ENCODE data around the gene ZC3H10. TPM values are rescaled to one million over a fixed set of nuclear protein-coding genes. Genes with fewer than 3 reads are reported as not detected.
A peak's percentile ranks its signal among the peaks of the same experiment; 100 is the strongest.

Gene ZC3H10
- total and polyA plus RNA-seq, 2 experiments from 2014 or later = 2.7 to 5.4 TPM

GRCh38 chr12:56129206-56129941, 11.3 kb downstream of the ZC3H10 start:
- Histone ChIP-seq H3F3A (replicated peaks; ENCODE audit: low read depth) (peaks cover 4% of the 10 kb centered on the region; the same call in 1 of the 2 replicates), H2AFZ (no peak overlapping the region; the same call in 1 of the 2 replicates), H3K9me2 (ENCODE audit: insufficient read depth) (no peaks in the 10 kb centered on the region), H3K36me3 (ENCODE audit: insufficient read depth) (peaks cover 26% of the 10 kb centered on the region), H3K79me2 (replicated peaks; ENCODE audit: insufficient read depth) (peaks cover 21% of the 10 kb centered on the region), H3K27ac (ENCODE audit: low read depth) (no peak overlapping the region), H3K27me3 (ENCODE audit: insufficient read depth) (no peaks in the 10 kb centered on the region), H3K4me1 (ENCODE audit: insufficient read depth) (peaks cover 17% of the 10 kb centered on the region), H3K4me2 (peak overlapping the region; percentile 89), H4K20me1 (replicated peaks; ENCODE audit: insufficient read depth) (peaks cover 13% of the 10 kb centered on the region; the same call in 1 of the 2 replicates), H3K4me3 (peak overlapping the region; percentile 89)
- DNase-seq (ENCODE audit: low spot score) (peak; percentile 77), ATAC-seq (peak; percentile 54)
- Mint-ChIP-seq H3K9me3 (no peaks in the 10 kb centered on the region), H3K36me3 (ENCODE audit: low read depth) (peaks cover 46% of the 10 kb centered on the region), H3K4me1 (peaks cover 30% of the 10 kb centered on the region), H3K27ac (no peak overlapping the region), H3K27me3 (ENCODE audit: insufficient read depth, low read depth, poor library complexity) (peaks cover 3% of the 10 kb centered on the region), H3K4me3 (peak overlapping the region; percentile 98)
- peak; percentile 48 for TF ChIP-seq POLR2AphosphoS5 (IDR thresholded peaks at IDR 0.05; ENCODE audit: low read depth)
- TF ChIP-seq ZNF114 (CRISPR knock-in tag; IDR thresholded peaks at IDR 0.05) = no peak

- TF ChIP-seq EZH2phosphoT487 (IDR thresholded peaks at IDR 0.05; ENCODE audit: unreplicated experiment) (no peak), EZH2 (IDR thresholded peaks at IDR 0.05; ENCODE audit: low read depth, unreplicated experiment) (no peak), JUNB (IDR thresholded peaks at IDR 0.05; ENCODE audit: unreplicated experiment) (no peak), REST (IDR thresholded peaks at IDR 0.05; ENCODE audit: unreplicated experiment) (no peak), STAT1 (IDR thresholded peaks at IDR 0.05; ENCODE audit: unreplicated experiment) (no peak), ZNF331 (CRISPR knock-in tag; IDR thresholded peaks at IDR 0.05; ENCODE audit: low read depth) (no peak)
- no peaks in the 10 kb centered on the region for H3K9me3 Mint-ChIP-seq
- DNase-seq (ENCODE audit: low spot score) (no peak), ATAC-seq (no peak)
- Histone ChIP-seq H3K4me1 (ENCODE audit: insufficient read depth) (peaks cover 17% of the 10 kb centered on the region), H2AFZ (no peak overlapping the region), H3K27me3 (ENCODE audit: insufficient read depth) (no peaks in the 10 kb centered on the region), H3K4me2 (peak overlapping the region; percentile 89), H3K9me2 (ENCODE audit: insufficient read depth) (no peaks in the 10 kb centered on the region), H3K27ac (ENCODE audit: low read depth) (no peak overlapping the region), H4K20me1 (replicated peaks; ENCODE audit: insufficient read depth) (peaks cover 13% of the 10 kb centered on the region; the same call in 1 of the 2 replicates), H3K4me3 (peak overlapping the region; percentile 89), H3F3A (replicated peaks; ENCODE audit: low read depth) (peaks cover 4% of the 10 kb centered on the region; the same call in 1 of the 2 replicates), H3K36me3 (ENCODE audit: insufficient read depth) (peaks cover 30% of the 10 kb centered on the region), H3K79me2 (replicated peaks; ENCODE audit: insufficient read depth) (peaks cover 21% of the 10 kb centered on the region)
- no peak overlapping the region for H3K27ac Mint-ChIP-seq
- H3K36me3 Mint-ChIP-seq (ENCODE audit: low read depth) = peaks cover 50% of the 10 kb centered on the region
- peaks cover 3% of the 10 kb centered on the region for H3K27me3 Mint-ChIP-seq (ENCODE audit: insufficient read depth, low read depth, poor library complexity)
- peak overlapping the region; percentile 98 for H3K4me3 Mint-ChIP-seq
- peaks cover 30% of the 10 kb centered on the region for H3K4me1 Mint-ChIP-seq
Observed at GRCh38 chr12:56129942-56130495, 12.0 kb downstream of the ZC3H10 start.
